Measurements from ENCODE around the gene TMEM196. TPM values are rescaled to one million over a fixed set of nuclear protein-coding genes. Genes with fewer than 3 reads are reported as not detected.

The TMEM196 gene
- total RNA-seq, 1 experiment from 2014 or later = not detected

GRCh38 chr7:19776981-19777380 is 3.6 kb upstream of the TMEM196 start:
- H4K20me1 ChIP-seq (ENCODE audit: insufficient read depth) = no peaks in the 10 kb centered on the region
- ATAC-seq (no peak), DNase-seq (ENCODE audit: low read depth, low spot score) (no peak)
- H3K36me3 ChIP-seq (ENCODE audit: control insufficient read depth in 1 of 2, insufficient read depth in 2 of 2, low read length in 2 of 2) = no peaks in the 10 kb centered on the region
- BruUV-seq (replicated peaks) = no TSS peak
- no peak overlapping the region for H2AFZ ChIP-seq (ENCODE audit: low read depth, low read length, poor library complexity, severe bottlenecking)
- no peak overlapping the region for H3K9ac ChIP-seq (ENCODE audit: low read length)
- RAD21 ChIA-PET (ENCODE audit: low non-redundant PET in 1 of 2, low total read pairs in 2 of 2, uncharacterized antibody in 2 of 2, unreplicated experiment in 2 of 2) = no interaction called here
- POLR2A ChIA-PET = no interaction called here
- TF ChIP-seq SRF (IDR thresholded peaks at IDR 0.05; ENCODE audit: low read depth) = no peak
- TF ChIP-seq ZNF274 (IDR thresholded peaks at IDR 0.05; ENCODE audit: low read depth, low read length) = no peak
- no peak for TF ChIP-seq MAX (IDR thresholded peaks at IDR 0.05)
- TF ChIP-seq, protein P1, sequence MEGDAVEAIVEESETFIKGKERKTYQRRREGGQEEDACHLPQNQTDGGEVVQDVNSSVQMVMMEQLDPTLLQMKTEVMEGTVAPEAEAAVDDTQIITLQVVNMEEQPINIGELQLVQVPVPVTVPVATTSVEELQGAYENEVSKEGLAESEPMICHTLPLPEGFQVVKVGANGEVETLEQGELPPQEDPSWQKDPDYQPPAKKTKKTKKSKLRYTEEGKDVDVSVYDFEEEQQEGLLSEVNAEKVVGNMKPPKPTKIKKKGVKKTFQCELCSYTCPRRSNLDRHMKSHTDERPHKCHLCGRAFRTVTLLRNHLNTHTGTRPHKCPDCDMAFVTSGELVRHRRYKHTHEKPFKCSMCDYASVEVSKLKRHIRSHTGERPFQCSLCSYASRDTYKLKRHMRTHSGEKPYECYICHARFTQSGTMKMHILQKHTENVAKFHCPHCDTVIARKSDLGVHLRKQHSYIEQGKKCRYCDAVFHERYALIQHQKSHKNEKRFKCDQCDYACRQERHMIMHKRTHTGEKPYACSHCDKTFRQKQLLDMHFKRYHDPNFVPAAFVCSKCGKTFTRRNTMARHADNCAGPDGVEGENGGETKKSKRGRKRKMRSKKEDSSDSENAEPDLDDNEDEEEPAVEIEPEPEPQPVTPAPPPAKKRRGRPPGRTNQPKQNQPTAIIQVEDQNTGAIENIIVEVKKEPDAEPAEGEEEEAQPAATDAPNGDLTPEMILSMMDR (IDR thresholded peaks at IDR 0.05 in 2 of 3, conservative IDR thresholded peaks at IDR 0.05 in 1 of 3; ENCODE audit: borderline replicate concordance in 1 of 3, insufficient read depth in 1 of 3, low read depth in 2 of 3, low read length in 2 of 3) = no peak
- TF ChIP-seq, protein P2, sequence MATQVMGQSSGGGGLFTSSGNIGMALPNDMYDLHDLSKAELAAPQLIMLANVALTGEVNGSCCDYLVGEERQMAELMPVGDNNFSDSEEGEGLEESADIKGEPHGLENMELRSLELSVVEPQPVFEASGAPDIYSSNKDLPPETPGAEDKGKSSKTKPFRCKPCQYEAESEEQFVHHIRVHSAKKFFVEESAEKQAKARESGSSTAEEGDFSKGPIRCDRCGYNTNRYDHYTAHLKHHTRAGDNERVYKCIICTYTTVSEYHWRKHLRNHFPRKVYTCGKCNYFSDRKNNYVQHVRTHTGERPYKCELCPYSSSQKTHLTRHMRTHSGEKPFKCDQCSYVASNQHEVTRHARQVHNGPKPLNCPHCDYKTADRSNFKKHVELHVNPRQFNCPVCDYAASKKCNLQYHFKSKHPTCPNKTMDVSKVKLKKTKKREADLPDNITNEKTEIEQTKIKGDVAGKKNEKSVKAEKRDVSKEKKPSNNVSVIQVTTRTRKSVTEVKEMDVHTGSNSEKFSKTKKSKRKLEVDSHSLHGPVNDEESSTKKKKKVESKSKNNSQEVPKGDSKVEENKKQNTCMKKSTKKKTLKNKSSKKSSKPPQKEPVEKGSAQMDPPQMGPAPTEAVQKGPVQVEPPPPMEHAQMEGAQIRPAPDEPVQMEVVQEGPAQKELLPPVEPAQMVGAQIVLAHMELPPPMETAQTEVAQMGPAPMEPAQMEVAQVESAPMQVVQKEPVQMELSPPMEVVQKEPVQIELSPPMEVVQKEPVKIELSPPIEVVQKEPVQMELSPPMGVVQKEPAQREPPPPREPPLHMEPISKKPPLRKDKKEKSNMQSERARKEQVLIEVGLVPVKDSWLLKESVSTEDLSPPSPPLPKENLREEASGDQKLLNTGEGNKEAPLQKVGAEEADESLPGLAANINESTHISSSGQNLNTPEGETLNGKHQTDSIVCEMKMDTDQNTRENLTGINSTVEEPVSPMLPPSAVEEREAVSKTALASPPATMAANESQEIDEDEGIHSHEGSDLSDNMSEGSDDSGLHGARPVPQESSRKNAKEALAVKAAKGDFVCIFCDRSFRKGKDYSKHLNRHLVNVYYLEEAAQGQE (IDR thresholded peaks at IDR 0.05; ENCODE audit: low read depth) = no peak
- no peak for TF ChIP-seq SIN3A (IDR thresholded peaks at IDR 0.05; ENCODE audit: low read depth)
- no peak for TF ChIP-seq CBX3 (IDR thresholded peaks at IDR 0.05; ENCODE audit: low read depth)
- TF ChIP-seq JUND (IDR thresholded peaks at IDR 0.05) = no peak
- TF ChIP-seq CEBPB (IDR thresholded peaks at IDR 0.05; ENCODE audit: low read depth) = no peak
- no peak for TF ChIP-seq EGR1 (IDR thresholded peaks at IDR 0.05; ENCODE audit: low read depth)
- TF ChIP-seq FOSL1 (IDR thresholded peaks at IDR 0.05; ENCODE audit: low read depth) = no peak
- TF ChIP-seq, protein P3, sequence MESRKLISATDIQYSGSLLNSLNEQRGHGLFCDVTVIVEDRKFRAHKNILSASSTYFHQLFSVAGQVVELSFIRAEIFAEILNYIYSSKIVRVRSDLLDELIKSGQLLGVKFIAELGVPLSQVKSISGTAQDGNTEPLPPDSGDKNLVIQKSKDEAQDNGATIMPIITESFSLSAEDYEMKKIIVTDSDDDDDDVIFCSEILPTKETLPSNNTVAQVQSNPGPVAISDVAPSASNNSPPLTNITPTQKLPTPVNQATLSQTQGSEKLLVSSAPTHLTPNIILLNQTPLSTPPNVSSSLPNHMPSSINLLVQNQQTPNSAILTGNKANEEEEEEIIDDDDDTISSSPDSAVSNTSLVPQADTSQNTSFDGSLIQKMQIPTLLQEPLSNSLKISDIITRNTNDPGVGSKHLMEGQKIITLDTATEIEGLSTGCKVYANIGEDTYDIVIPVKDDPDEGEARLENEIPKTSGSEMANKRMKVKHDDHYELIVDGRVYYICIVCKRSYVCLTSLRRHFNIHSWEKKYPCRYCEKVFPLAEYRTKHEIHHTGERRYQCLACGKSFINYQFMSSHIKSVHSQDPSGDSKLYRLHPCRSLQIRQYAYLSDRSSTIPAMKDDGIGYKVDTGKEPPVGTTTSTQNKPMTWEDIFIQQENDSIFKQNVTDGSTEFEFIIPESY (IDR thresholded peaks at IDR 0.05; ENCODE audit: extremely low read depth, insufficient replicate concordance, low read length) = no peak
- TF ChIP-seq RAD21 (IDR thresholded peaks at IDR 0.05; ENCODE audit: low read depth) = no peak
- no peak for TF ChIP-seq POLR2AphosphoS5 (IDR thresholded peaks at IDR 0.05; ENCODE audit: low read depth, low read length)
- TF ChIP-seq EZH2 (IDR thresholded peaks at IDR 0.05) = no peak
- TF ChIP-seq, protein P4, sequence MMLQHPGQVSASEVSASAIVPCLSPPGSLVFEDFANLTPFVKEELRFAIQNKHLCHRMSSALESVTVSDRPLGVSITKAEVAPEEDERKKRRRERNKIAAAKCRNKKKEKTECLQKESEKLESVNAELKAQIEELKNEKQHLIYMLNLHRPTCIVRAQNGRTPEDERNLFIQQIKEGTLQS (IDR thresholded peaks at IDR 0.05) = no peak
- no peak for TF ChIP-seq EZH2phosphoT487 (IDR thresholded peaks at IDR 0.05; ENCODE audit: borderline replicate concordance)
- TF ChIP-seq SP1 (IDR thresholded peaks at IDR 0.05; ENCODE audit: low read depth) = no peak
- no peak for TF ChIP-seq TCF7L2 (IDR thresholded peaks at IDR 0.05; ENCODE audit: borderline replicate concordance, extremely low read depth, insufficient read depth, insufficient read length)
- no peak overlapping the region for H3K27ac ChIP-seq (ENCODE audit: low read depth, low read length)
- H3K9me2 ChIP-seq (ENCODE audit: insufficient read depth) = no peaks in the 10 kb centered on the region
- H3K4me2 ChIP-seq (ENCODE audit: low read length) = no peak overlapping the region
- H3K27me3 ChIP-seq (ENCODE audit: insufficient read depth, low read length) = no peaks in the 10 kb centered on the region
- no peak overlapping the region for H3K4me3 ChIP-seq (replicated peaks in 1 of 2; ENCODE audit: low read depth in 1 of 2, low read length in 2 of 2)
- CTCF ChIA-PET = interaction anchor here (2.0 kb wide), 1 partner anchor 23 kb away, joined by 5 read pairs; no protein-coding TSS in a partner anchor
- H3K79me2 ChIP-seq (ENCODE audit: insufficient read depth, low read length) = no peaks in the 10 kb centered on the region
- intact Hi-C loops (cut with micrococcal nuclease) = no loop called here
- no peaks in the 10 kb centered on the region for H3K4me1 ChIP-seq (ENCODE audit: control insufficient read depth in 1 of 2, insufficient read depth in 2 of 2, low read length in 2 of 2)
- H3K9me3 ChIP-seq (ENCODE audit: control insufficient read depth in 1 of 2, insufficient read depth in 1 of 2, low read depth in 1 of 2, low read length in 2 of 2) = no peaks in the 10 kb centered on the region

Data from HCT116 (cell line).